Measurements from ENCODE around the gene CAMK1D. TPM values are rescaled to one million over a fixed set of nuclear protein-coding genes. Genes with fewer than 3 reads are reported as not detected.

CAMK1D gene
- total RNA-seq, 6 experiments from 2014 or later, result 0.34 to 1.4 (median 0.43) TPM

- DNase-seq, result no peak
- no peak overlapping the region for H3K4me3 Mint-ChIP-seq
- H3K9me3 Mint-ChIP-seq, result no peaks in the 10 kb centered on the region; the same call in 1 of the 2 replicates
- TF ChIP-seq CTCF (IDR thresholded peaks at IDR 0.05), result no peak
- H3K27me3 Mint-ChIP-seq (ENCODE audit: insufficient read depth), result peaks cover 8% of the 10 kb centered on the region
- H3K27ac Mint-ChIP-seq, result no peak overlapping the region
- H3K4me1 Mint-ChIP-seq (ENCODE audit: low read depth), result peaks cover 6% of the 10 kb centered on the region; the same call in 1 of the 2 replicates
- H3K36me3 Mint-ChIP-seq (ENCODE audit: low read depth), result no peaks in the 10 kb centered on the region
Measured at GRCh38 chr10:12405342-12406320, 56.3 kb downstream of the CAMK1D start.

- no peak overlapping the region for H3K4me3 Mint-ChIP-seq
- peaks cover 10% of the 10 kb centered on the region for H3K27me3 Mint-ChIP-seq (ENCODE audit: insufficient read depth)
- H3K27ac Mint-ChIP-seq, result no peak overlapping the region
Measured at GRCh38 chr10:12406764-12407400, 57.5 kb downstream of the CAMK1D start.

GRCh38 chr10:12408472-12408871 lies 59.1 kb downstream of the CAMK1D start:
- Mint-ChIP-seq H3K36me3 (ENCODE audit: low read depth) (no peaks in the 10 kb centered on the region), H3K27ac (no peak overlapping the region), H3K4me3 (no peak overlapping the region), H3K4me1 (ENCODE audit: low read depth) (peaks cover 5% of the 10 kb centered on the region; the same call in 1 of the 2 replicates), H3K27me3 (ENCODE audit: insufficient read depth) (peaks cover 9% of the 10 kb centered on the region), H3K9me3 (peaks cover 4% of the 10 kb centered on the region)
- TF ChIP-seq CTCF (IDR thresholded peaks at IDR 0.05), result no peak
- DNase-seq, result no peak

More at GRCh38 chr10:12406764-12407400, 57.5 kb downstream of the CAMK1D start:
- TF ChIP-seq CTCF (IDR thresholded peaks at IDR 0.05), result no peak
- H3K4me1 Mint-ChIP-seq (ENCODE audit: low read depth), result peaks cover 5% of the 10 kb centered on the region; the same call in 1 of the 2 replicates
- H3K36me3 Mint-ChIP-seq (ENCODE audit: low read depth), result no peaks in the 10 kb centered on the region
- no peak for DNase-seq
- no peaks in the 10 kb centered on the region; the same call in 1 of the 2 replicates for H3K9me3 Mint-ChIP-seq

- H3K27ac Mint-ChIP-seq, result no peak overlapping the region
- no peak for TF ChIP-seq CTCF (IDR thresholded peaks at IDR 0.05)
- H3K4me1 Mint-ChIP-seq (ENCODE audit: low read depth), result peaks cover 5% of the 10 kb centered on the region; the same call in 1 of the 2 replicates
- peaks cover 9% of the 10 kb centered on the region for H3K27me3 Mint-ChIP-seq (ENCODE audit: insufficient read depth)
- DNase-seq, result no peak
- peaks cover 5% of the 10 kb centered on the region for H3K9me3 Mint-ChIP-seq
- no peak overlapping the region for H3K4me3 Mint-ChIP-seq
- no peaks in the 10 kb centered on the region for H3K36me3 Mint-ChIP-seq (ENCODE audit: low read depth)
Measured at GRCh38 chr10:12409161-12409560, 59.8 kb downstream of the CAMK1D start.

GRCh38 chr10:12409613-12410012 lies 60.3 kb downstream of the CAMK1D start:
- Mint-ChIP-seq H3K36me3 (ENCODE audit: low read depth) (no peaks in the 10 kb centered on the region), H3K4me3 (no peak overlapping the region), H3K9me3 (peaks cover 5% of the 10 kb centered on the region), H3K4me1 (ENCODE audit: low read depth) (peaks cover 5% of the 10 kb centered on the region; the same call in 1 of the 2 replicates), H3K27ac (no peak overlapping the region), H3K27me3 (ENCODE audit: insufficient read depth) (peaks cover 9% of the 10 kb centered on the region)
- no peak for DNase-seq
- TF ChIP-seq CTCF (IDR thresholded peaks at IDR 0.05), result no peak
